VCaP (cell line): ENCODE measurements around the gene KIR3DL1.
"Not testable (repeated sequence)": the region's sequence is repeated elsewhere in the genome, so short reads cannot be mapped to it uniquely, and the experiment has no call there.

Experiments used
- H3K27ac ChIP-seq: fragments of 450-650 bp; 2 replicates; pipeline ENCODE4 v1.5.1; 2017
- CTCF ChIP-seq: fragments of 450-650 bp; conservative IDR thresholded peaks from 2 replicates; pipeline ENCODE4 v1.5.1; 2017; ENCODE audit warnings: mild to moderate bottlenecking, moderate library complexity

Gene KIR3DL1

GRCh38 chr19:54817670-54818536 lies 1.6 kb downstream of the KIR3DL1 start:
- TF ChIP-seq CTCF, result no peak

GRCh38 chr19:54824416-54824815 lies 8.1 kb downstream of the KIR3DL1 start:
- not testable (repeated sequence) for H3K27ac ChIP-seq

More at GRCh38 chr19:54817670-54818536, 1.6 kb downstream of the KIR3DL1 start:
- no peak overlapping the region for H3K27ac ChIP-seq

- not testable (repeated sequence) for H3K27ac ChIP-seq
These were observed 9.1 kb downstream of the KIR3DL1 start for GRCh38 chr19:54825326-54825725.

GRCh38 chr19:54828064-54828463 lies 11.8 kb downstream of the KIR3DL1 start:
- peak overlapping the region; percentile 26; the same call in 1 of the 2 replicates for H3K27ac ChIP-seq

- not testable (repeated sequence) for H3K27ac ChIP-seq
These were observed 16.2 kb downstream of the KIR3DL1 start, which contains the start of gene KIR2DS4 for GRCh38 chr19:54832496-54832895. Gene KIR2DS4, plus strand, starts transcription at chr19:54832676.

- not testable (repeated sequence) for H3K27ac ChIP-seq
These were observed 18.9 kb downstream of the KIR3DL1 start for GRCh38 chr19:54835126-54835525.

- not testable (repeated sequence) for H3K27ac ChIP-seq
These were observed 21.3 kb downstream of the KIR3DL1 start for GRCh38 chr19:54837522-54837921.

- H3K27ac ChIP-seq, result not testable (repeated sequence)
These were observed 26.9 kb downstream of the KIR3DL1 start for GRCh38 chr19:54843171-54843570.

GRCh38 chr19:54850061-54850640 lies 33.9 kb downstream of the KIR3DL1 start, which contains the start of gene KIR3DL2:
Gene KIR3DL2, plus strand, starts transcription at chr19:54850443. Its CDS starts 33 bp downstream, at chr19:54850476.
- H3K27ac ChIP-seq, result not testable (repeated sequence)

GRCh38 chr19:54850930-54851329 lies 34.7 kb downstream of the KIR3DL1 start:
- no peak overlapping the region for H3K27ac ChIP-seq
- TF ChIP-seq CTCF, result no peak

GRCh38 chr19:54851353-54851752 lies 35.1 kb downstream of the KIR3DL1 start:
- TF ChIP-seq CTCF, result no peak

GRCh38 chr19:54855241-54855640 lies 39.0 kb downstream of the KIR3DL1 start:
- not testable (repeated sequence) for H3K27ac ChIP-seq

More at GRCh38 chr19:54851353-54851752, 35.1 kb downstream of the KIR3DL1 start:
- H3K27ac ChIP-seq, result no peak overlapping the region

- H3K27ac ChIP-seq, result not testable (repeated sequence)
These were observed 42.2 kb downstream of the KIR3DL1 start for GRCh38 chr19:54858476-54858875.

- H3K27ac ChIP-seq, result not testable (repeated sequence)
These were observed 43.2 kb downstream of the KIR3DL1 start for GRCh38 chr19:54859421-54859820.

GRCh38 chr19:54863459-54863858 lies 47.2 kb downstream of the KIR3DL1 start:
- H3K27ac ChIP-seq, result not testable (repeated sequence)
